Adipose tissue (tissue), 3 donors: ENCODE measurements around the gene RAPSN. TPM values are rescaled to one million over a fixed set of nuclear protein-coding genes. Genes with fewer than 3 reads are reported as not detected.

Source experiments
- H3K27ac ChIP-seq: one replicate; pipeline ENCODE4 v1.5.1; 2013; ENCODE audit warnings: low read depth, low read length
- WGBS, 3 donors: extraction: QIAGEN DNeasy Blood & Tissue Kit; methylation state at CpG; one replicate each; pipeline ENCODE4 v1.1.7; 2013; 5-methylcytosine and 5-hydroxymethylcytosine counted together
- polyA plus RNA-seq, 3 donors: library from polyadenylated mRNA; stranded (reverse); fragments of 200-250 nt; gene quantifications; one replicate each; pipeline ENCODE4 v1.2.3, GENCODE V29; 2013
- donor health status: healthy with polysubstance abuse.
- donor health status: Bipolar disorder and iron deficiency.
- donor health status: healthy.

RAPSN gene
- under 1 TPM in 2 of 3 donors, not detected in 1; 0.21 to 0.59 TPM for polyA plus RNA-seq

GRCh38 chr11:47448566-47449427 lies at the start of gene RAPSN:
TSS of gene RAPSN (minus strand) at chr11:47449136. CDS start at chr11:47448964, 172 bp downstream.
- WGBS, 3 donors: 71 to 89% (median 89%) methylated on average over 29 to 32 of the region's 32 CpGs
- no peak within 1 kb of the TSS for H3K27ac ChIP-seq

GRCh38 chr11:47498149-47498548 lies 49.2 kb upstream of the RAPSN start:
- WGBS, 3 donors: 95 to 98% (median 97%) methylated on average over 3 of the region's 3 CpGs
- no peak overlapping the region for H3K27ac ChIP-seq

GRCh38 chr11:47496808-47497207 lies 47.9 kb upstream of the RAPSN start:
- no peak overlapping the region for H3K27ac ChIP-seq

- H3K27ac ChIP-seq: no peak overlapping the region
- WGBS, 3 donors: 67 to 69% (median 69%) methylated on average over 1 of the region's 1 CpG
Observed at GRCh38 chr11:47495856-47496217, 46.9 kb upstream of the RAPSN start.

GRCh38 chr11:47495011-47495855 lies 46.3 kb upstream of the RAPSN start:
- 57 to 71% (median 66%) methylated on average over 4 of the region's 4 CpGs for WGBS, 3 donors

GRCh38 chr11:47489395-47489755 lies 40.4 kb upstream of the RAPSN start:
- no peak overlapping the region for H3K27ac ChIP-seq
- WGBS, 3 donors: 79 to 85% (median 82%) methylated on average over 2 of the region's 2 CpGs

More at GRCh38 chr11:47495011-47495855, 46.3 kb upstream of the RAPSN start:
- H3K27ac ChIP-seq: no peak overlapping the region

- H3K27ac ChIP-seq: no peak overlapping the region
Observed at GRCh38 chr11:47488674-47489394, 39.9 kb upstream of the RAPSN start.

GRCh38 chr11:47488111-47488510 lies 39.2 kb upstream of the RAPSN start:
- no peak overlapping the region for H3K27ac ChIP-seq
- 42 to 78% (median 75%) methylated on average over 3 of the region's 3 CpGs for WGBS, 3 donors

More at GRCh38 chr11:47488674-47489394, 39.9 kb upstream of the RAPSN start:
- 40 to 79% (median 72%) methylated on average over 6 of the region's 6 CpGs for WGBS, 3 donors

- H3K27ac ChIP-seq: no peak overlapping the region
- WGBS, 3 donors: 86 to 95% (median 91%) methylated on average over 2 of the region's 2 CpGs
Observed at GRCh38 chr11:47487421-47487820, 38.5 kb upstream of the RAPSN start.

GRCh38 chr11:47485107-47485506 lies 36.2 kb upstream of the RAPSN start:
- no peak overlapping the region for H3K27ac ChIP-seq

GRCh38 chr11:47483457-47483856 lies 34.5 kb upstream of the RAPSN start:
- 68 to 83% (median 83%) methylated on average over 1 of the region's 1 CpG for WGBS, 3 donors
- H3K27ac ChIP-seq: no peak overlapping the region

More at GRCh38 chr11:47485107-47485506, 36.2 kb upstream of the RAPSN start:
- WGBS, 3 donors: 84 to 94% (median 87%) methylated on average over 7 of the region's 7 CpGs

- H3K27ac ChIP-seq: no peak overlapping the region
- WGBS, 3 donors: 85 to 94% (median 90%) methylated on average over 5 to 6 of the region's 6 CpGs
Observed at GRCh38 chr11:47480762-47481161, 31.8 kb upstream of the RAPSN start.

GRCh38 chr11:47478651-47479329 lies 29.9 kb upstream of the RAPSN start:
- no peak overlapping the region for H3K27ac ChIP-seq

GRCh38 chr11:47477753-47478152 lies 28.8 kb upstream of the RAPSN start:
- no peak overlapping the region for H3K27ac ChIP-seq
- WGBS, 3 donors: 73 to 83% (median 82%) methylated on average over 4 of the region's 4 CpGs

More at GRCh38 chr11:47478651-47479329, 29.9 kb upstream of the RAPSN start:
- WGBS, 3 donors: 73 to 81% (median 77%) methylated on average over 5 of the region's 5 CpGs

GRCh38 chr11:47477323-47477722 lies 28.4 kb upstream of the RAPSN start:
- no peak overlapping the region for H3K27ac ChIP-seq

GRCh38 chr11:47470671-47471070 lies 21.7 kb upstream of the RAPSN start:
- no peak overlapping the region for H3K27ac ChIP-seq
- WGBS, 3 donors: 68 to 89% (median 80%) methylated on average over 4 of the region's 4 CpGs

- 78 to 92% (median 85%) methylated on average over 7 of the region's 7 CpGs for WGBS, 3 donors
- no peak overlapping the region for H3K27ac ChIP-seq
Observed at GRCh38 chr11:47469361-47470179, 20.6 kb upstream of the RAPSN start.
